GM23338 (cell line): ENCODE measurements around the gene MYO5C.

Experiments
- CTCF ChIP-seq, 2 experiments: fragments of 200-600 bp in 1 of 2; sonication (generic) in 1 of 2; conservative IDR thresholded peaks; 2 replicates each; pipeline versions ENCODE4 v1.5.1 to v1.6.1; 2016 to 2017; ENCODE audit warnings: antibody characterized with exemption in 2 of 2, low read depth in 2 of 2, mild to moderate bottlenecking in 2 of 2, moderate library complexity in 1 of 2
- EZH2phosphoT487 ChIP-seq: fragments of 200-600 bp; sonication (generic); IDR thresholded peaks from one replicate; pipeline ENCODE4 v1.8.1; 2018; ENCODE audit warnings: antibody characterized with exemption; ENCODE audit not compliant: unreplicated experiment
- REST ChIP-seq: IDR thresholded peaks from one replicate; pipeline ENCODE4 v1.6.1; 2018; ENCODE audit warnings: antibody characterized with exemption; ENCODE audit not compliant: unreplicated experiment

GRCh38 chr15:52227456-52227855 is 68.1 kb downstream of the MYO5C start:
- no peak for TF ChIP-seq EZH2phosphoT487
- peak; percentile 79 to 83 for TF ChIP-seq CTCF (conservative IDR thresholded peaks at IDR 0.05; ENCODE audit: low read depth in 2 of 2)
- TF ChIP-seq REST, result no peak
